NCI-H446 treated with DMSO at 0.1 percent for 48 hours (cell line): ENCODE data around the gene COL18A1.

ENCODE experiments used
- DNase-seq: peaks from one replicate; lab custom pipeline; 2025; lab: John Stamatoyannopoulos, UW

The COL18A1 gene

DNA sequence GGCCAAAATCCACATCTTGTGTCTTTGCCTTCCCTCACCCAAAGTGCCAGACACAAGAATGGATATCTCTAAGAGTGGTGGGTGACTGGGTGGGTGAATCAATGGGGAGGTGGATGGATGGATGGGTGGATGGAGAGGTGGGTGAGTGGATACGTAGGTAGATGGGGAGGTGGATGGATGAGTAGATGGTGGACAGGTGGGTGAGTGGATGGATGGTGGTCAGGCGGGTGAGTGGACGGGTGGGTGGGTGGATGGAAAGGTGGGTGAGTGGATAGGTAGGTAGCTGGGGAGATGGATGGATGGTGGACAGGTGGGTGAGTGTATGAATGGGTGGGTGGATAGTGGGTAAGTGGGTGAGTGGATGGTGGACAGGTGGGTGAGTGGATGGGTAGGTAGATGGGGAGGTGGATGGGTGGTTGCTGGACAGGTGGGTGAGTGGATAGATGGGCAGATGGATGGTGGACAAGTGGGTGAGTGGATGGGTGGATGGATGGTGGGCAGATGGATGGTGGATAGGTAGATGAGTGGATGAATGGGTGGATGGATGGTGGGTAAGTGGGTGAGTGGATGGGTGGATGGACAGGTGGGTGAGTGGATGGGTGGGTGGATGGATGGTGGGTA, 103.0 kb downstream of the COL18A1 start:
- no peak for DNase-seq

DNA sequence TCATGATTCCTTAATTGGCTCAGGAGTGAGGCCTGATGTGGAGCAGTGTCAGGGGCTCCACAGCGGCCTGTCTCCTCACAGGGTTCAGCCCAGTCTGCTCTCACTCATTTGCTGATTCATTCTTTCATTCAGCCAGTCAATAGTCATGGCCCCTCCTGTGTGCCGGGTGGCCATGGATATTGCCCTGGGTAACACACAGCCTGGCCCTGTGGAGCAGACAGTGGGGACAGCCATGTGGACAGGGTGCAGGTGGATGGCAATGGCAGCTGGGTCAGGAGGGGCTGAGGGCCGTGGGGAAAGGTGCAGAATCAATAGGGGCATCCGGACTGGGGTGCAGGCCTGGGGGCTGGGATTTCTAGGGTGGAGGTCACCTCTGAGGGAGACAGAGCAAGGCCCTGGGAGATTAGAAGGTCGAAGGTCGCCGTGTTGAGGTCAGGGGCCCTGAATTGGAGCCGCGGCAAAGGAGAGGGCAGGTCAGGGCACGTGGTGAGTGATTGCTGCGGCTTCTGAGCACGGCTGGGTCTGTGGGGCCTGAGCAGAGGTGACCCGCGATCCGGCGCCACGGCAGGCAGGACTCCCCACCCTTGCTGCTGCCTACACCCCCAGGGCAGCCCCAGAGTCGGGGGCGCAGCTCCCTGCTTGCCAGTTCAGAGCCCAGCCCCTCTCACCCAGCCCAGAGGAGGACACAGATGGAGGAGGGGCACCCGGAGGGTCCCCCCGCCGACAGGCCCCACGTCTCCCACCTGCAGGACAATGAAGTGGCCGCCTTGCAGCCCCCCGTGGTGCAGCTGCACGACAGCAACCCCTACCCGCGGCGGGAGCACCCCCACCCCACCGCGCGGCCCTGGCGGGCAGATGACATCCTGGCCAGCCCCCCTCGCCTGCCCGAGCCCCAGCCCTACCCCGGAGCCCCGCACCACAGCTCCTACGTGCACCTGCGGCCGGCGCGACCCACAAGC, 103.9 kb downstream of the COL18A1 start:
- no peak for DNase-seq

DNA sequence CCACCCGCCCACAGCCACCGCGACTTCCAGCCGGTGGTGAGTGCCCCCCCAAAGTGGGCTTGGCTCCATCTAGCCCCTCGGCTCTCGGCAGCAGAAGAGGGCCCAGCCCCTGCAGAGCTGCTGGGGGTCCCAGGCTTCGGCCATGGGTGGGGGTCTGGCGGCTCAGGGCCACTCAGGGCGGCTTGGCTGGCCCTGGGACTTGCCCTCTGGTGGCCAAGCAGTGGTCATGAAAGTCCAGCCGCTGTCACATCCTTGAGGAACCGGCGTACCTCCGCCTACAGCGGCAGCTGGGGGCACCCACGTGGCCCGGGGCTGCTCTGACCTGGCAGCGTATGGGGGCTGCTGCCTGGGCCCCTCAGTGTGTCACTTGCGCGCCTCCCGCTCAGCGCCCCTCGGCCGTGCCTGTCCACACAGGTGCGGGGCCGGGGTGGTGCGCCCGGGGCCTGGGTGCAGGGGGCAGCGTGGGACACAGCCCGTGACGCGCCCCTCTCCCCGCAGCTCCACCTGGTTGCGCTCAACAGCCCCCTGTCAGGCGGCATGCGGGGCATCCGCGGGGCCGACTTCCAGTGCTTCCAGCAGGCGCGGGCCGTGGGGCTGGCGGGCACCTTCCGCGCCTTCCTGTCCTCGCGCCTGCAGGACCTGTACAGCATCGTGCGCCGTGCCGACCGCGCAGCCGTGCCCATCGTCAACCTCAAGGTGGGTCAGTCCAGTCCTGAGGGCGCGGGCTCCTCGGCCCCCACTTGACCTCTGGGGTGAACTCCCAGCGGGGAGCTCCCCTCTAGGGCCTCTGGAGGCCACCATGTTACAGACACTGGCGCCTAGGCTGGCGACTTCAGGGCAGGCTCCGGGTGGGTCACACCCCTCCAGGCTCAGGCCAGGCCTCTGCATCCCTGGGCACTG, 104.9 kb downstream of the COL18A1 start:
- no peak for DNase-seq

DNA sequence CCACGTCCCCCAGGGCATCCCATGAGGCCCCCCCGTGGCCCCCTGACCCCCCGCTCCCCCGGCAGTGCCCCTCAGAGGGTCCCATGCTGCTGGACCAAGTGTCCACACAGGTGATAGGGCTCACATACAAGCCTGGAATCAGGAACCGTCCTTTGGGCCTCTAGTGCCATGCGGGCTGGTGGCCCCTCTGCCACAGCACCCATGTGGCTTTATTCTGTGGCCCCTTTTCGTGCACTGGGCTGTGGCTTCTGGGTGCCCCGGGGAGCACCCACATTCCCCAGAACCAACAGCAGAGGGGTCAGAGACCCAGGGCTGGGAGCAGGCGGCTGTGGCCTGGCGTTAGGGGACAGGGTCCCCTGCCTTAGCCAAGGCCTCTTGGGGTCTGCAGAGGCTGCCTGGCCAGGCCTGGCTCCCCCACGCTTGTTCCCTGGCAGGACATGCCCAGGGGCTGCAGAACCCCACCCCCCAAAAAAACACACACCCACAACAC, 105.5 kb downstream of the COL18A1 start:
- no peak for DNase-seq

DNA sequence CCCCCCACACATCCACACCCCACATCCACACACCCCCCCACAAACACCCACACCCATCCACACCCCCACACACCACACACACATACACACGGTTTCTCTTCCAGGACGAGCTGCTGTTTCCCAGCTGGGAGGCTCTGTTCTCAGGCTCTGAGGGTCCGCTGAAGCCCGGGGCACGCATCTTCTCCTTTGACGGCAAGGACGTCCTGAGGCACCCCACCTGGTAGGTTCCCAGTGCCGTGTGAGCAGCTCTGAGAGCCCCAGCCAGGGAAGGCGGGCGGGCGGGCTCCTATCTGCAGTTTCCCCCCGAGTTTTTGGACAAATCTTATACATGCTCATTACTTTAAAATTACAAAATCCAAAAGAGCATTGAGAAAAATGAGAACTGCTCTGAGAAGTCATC, 106.0 kb downstream of the COL18A1 start:
- DNase-seq, result no peak

DNA sequence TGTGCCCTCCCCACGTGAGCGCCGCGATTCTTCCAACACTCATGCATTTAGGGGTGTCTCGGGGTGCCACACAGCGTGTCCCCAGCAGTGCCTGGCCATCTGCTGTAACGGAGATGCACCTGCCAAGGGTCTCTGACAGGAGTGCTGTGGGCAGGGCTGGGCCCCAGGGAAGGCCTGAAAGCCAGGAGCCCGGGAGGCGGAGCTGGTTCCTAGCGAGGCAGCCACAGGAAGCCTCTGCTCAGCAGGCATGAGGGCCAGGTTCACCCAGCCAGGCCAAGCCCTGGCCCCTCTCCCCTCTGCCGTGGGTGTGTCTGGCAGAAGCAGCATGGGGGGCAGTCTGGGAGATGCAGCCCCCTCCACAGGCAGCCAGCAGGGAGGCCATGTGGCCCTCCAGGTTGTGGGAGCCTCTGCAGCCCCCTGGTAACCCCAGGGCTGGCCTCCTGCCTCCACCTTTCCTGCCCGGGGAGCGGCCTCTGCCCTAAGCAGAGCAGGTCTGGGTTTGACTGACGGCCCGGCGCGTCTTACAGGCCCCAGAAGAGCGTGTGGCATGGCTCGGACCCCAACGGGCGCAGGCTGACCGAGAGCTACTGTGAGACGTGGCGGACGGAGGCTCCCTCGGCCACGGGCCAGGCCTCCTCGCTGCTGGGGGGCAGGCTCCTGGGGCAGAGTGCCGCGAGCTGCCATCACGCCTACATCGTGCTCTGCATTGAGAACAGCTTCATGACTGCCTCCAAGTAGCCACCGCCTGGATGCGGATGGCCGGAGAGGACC, 106.9 kb downstream of the COL18A1 start:
- DNase-seq, result no peak

DNA sequence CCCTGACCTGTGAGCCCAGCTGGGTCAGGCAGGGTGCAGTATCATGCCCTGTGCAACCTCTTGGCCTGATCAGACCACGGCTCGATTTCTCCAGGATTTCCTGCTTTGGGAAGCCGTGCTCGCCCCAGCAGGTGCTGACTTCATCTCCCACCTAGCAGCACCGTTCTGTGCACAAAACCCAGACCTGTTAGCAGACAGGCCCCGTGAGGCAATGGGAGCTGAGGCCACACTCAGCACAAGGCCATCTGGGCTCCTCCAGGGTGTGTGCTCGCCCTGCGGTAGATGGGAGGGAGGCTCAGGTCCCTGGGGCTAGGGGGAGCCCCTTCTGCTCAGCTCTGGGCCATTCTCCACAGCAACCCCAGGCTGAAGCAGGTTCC, 107.6 kb downstream of the COL18A1 start:
- no peak for DNase-seq

DNA sequence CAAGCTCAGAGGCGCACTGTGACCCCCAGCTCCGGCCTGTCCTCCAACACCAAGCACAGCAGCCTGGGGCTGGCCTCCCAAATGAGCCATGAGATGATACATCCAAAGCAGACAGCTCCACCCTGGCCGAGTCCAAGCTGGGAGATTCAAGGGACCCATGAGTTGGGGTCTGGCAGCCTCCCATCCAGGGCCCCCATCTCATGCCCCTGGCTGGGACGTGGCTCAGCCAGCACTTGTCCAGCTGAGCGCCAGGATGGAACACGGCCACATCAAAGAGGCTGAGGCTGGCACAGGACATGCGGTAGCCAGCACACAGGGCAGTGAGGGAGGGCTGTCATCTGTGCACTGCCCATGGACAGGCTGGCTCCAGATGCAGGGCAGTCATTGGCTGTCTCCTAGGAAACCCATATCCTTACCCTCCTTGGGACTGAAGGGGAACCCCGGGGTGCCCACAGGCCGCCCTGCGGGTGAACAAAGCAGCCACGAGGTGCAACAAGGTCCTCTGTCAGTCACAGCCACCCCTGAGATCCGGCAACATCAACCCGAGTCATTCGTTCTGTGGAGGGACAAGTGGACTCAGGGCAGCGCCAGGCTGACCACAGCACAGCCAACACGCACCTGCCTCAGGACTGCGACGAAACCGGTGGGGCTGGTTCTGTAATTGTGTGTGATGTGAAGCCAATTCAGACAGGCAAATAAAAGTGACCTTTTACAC, 108.2 kb downstream of the COL18A1 start:
- no peak for DNase-seq

DNA sequence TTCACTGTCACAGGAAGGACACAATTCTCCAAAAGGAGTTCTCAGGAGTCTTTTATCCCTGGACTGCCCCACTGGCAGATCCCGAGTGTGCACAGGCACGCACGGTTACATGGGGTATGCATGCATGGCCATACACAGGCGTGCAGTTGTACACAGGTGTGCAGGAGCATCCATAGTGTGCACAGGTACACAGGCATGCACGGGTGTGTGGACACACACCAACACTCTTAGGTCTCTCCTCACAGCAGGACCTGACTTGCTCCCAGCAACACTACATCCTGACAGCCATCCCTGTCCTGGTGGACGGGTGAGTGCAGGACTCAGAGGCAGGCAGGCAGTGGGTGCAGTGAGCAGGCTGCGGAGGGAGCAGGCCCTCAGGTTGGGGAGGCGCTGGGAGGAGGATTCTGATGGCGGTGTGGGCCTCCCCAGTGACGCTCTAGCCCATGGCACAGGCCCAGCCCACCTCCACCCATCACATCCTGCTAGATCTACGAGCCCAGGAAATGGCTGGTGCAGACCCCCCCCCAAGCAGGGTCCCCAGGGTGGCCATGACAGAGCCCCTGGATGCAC, 108.9 kb downstream of the COL18A1 start:
- DNase-seq, result no peak

DNA sequence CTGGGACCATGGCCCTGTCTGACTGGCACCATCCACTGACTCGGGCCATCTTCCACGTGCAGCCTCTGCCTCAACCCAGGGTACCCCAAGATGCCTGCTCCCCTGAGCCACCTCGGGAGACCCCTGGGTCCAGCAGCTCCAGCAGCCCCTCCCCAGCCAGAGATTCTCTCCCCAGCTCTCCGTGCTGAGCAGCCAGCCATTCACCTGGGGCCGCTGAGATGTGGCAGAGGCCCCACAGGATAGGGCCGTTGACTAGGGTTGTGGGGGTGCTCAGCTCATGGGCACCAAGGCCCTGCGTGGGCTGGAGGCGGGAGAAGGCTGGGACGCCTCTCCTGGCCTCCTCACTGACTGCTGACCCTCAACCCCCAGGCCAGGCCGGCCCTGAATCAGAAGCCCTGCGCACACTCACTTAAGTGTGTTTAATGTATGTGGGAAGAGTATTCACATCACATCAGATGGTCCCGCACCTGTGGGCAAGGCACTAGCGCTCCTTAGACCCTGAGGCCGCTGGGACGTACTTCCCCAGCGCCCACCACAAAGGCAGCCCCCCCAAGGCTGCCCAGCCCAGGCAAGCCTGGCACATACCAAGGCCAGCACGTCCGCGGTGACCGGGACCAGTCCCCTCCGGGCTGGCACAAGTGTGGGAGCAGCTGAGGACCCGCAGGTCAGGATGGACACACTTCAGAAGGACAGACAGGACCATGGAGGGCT, 109.5 kb downstream of the COL18A1 start:
- no peak for DNase-seq

DNA sequence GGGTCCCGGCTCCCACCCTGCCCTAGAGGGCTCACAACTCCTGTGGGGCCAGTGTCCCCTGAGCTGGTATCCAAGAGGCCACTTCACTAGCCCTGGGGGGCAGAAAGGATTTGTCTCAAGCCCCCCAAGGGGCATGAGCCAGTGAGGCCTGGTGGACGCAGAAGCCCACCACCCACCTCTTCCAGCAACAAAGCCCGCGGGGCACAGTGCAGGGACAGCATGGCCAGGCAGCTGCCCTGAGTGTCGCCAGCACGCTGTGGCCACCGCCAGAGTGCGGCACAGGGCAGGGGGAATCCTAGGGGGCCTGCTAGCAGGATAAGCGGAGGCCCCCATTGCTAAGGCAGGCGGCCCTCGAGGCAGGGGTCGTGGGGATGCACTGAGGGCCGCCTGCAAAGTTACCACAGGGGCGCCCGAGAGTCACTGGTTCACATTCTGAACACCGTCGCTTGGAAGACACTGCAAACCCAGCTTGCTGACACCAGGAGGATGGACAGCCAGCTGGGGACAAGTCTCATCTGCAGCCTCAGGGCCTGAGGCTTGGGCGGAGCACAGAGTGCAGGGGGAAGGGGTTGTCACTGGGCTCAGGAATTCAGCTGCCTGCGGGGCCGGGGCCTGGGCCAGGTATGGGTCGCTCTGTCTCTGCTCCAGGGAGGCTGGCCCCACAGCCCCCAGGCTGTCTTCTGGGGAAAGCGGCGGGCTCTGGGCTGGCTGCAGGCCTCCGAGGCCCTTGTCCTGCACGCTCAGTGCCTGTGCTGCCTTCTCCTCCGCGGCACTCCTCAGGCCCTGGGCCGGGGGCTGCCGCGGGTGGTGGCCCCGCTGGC, 110.5 kb downstream of the COL18A1 start:
- no peak for DNase-seq

DNA sequence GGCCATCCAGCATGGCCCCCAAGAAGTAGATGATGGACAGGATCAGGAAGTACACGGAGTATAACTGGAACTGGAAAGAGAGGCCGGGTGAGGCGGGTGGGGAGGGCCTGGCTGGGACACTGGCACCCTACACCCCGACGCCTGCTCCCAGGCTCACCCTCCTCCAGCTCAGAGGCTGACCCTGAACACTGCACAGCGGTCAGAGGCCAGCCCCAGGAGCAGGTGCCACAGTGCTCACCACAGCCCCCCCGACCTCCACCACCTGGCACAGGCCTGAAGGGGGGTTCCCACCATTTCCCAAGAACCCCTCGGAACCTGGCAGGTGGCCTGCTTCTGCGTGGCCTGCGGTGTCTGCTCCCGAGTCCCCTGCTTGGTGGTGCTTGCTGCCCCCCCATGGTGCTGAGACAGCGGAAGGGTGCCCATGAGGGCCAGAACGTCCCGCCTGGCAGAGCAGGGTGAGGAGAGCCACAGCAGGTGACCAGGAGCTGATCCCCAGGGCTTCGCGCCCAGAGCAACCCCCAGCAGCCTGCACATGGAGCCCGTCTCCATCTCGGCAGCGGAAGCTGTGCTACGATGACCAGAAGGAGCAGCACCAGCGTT, 111.2 kb downstream of the COL18A1 start:
- no peak for DNase-seq

DNA sequence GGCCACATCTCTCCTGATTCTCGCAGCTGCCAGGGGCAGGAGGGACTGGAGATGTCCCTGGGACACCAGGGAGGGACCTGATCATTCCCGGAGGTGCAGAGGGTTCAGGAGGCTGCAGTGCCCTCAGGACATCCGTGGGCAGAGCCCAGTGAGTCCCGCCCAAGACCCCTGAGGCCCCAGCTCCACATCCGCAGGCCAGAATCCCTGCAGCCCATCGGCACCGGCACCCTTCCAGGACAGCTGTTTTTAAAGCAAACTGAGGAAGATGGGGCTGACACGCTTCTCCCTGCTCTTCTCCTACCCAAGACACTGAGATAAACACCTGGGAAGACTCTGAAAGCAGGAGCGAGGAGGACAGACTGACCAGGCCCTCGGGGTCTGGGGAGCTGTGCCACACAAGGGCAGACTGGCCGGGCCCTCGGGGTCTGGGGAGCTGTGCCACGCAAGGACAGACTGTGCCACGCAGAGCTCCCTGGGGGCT, 111.7 kb downstream of the COL18A1 start:
- DNase-seq, result no peak

DNA sequence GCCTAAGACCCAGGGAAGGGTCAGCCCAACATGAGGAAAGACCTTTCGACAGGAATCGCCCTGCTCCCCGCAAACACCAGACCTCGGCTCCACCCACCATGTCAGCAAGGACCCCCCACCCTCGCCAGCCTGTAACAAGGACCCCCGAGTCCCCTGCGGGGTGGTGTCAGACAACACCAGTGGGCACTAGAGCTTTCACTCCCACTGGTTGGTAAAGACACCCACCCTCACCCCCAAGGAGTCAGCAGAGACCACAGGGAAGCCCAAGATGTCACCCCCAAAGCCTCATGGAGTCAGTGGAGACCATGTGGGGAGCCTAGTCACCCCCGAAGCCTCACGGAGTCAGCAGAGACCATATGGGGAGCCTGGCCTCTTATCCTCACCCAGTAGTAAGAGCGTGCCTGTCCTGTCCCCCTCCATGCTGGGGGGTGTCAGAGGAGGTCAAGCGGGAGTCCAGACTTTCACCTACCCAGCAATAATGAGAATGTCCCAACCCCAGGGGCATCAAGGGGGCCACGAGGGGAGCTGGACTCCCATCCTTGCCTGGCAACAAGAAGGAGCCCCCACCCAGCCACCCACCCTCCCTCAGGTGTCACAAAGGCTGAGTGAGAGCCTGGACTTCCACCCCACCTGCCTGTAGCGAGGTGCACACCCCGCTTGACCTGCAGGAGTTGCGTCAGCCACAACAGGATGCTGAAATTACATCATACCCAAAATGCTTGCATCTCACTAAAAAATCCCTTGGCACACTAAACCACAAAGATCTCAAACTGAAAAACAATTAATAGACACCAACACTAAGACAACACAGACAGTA, 112.5 kb downstream of the COL18A1 start:
- DNase-seq, result no peak

DNA sequence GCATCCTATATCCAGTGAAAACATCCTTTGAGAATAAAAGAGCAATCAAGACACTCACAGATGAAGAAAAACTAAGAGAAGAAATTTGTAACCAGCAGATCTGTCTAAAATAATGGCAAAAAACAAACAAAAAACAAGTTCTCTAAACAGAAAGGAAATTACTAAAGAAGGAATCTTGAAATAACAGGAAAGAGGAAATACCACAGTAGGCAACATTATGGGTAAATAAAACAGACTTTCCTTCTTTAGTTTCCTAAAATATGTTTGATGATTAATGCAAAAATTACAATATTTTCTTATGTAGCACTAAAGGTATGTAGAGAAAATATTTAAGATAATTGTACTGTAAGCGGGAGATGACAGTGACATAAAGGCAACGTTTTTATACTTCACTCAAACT, 113.8 kb downstream of the COL18A1 start:
- DNase-seq, result no peak

DNA sequence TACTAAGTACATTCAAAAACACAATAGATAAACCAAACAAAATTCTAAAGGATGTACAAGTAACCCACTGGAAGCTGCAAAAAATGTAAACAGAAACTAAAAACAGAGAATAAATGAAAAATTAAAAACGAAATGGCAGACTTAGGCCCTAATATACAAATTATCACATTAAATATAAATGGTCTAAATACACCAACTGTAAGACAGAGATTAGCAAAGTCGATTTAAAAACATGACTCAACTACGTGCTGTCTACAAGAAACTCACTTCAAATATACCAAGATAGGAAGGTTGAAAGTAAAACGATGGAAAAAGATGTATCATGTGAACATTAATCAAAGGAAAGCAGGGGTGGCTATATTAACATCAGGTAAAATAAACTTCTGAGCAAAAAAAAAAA, 114.2 kb downstream of the COL18A1 start:
- no peak for DNase-seq

DNA sequence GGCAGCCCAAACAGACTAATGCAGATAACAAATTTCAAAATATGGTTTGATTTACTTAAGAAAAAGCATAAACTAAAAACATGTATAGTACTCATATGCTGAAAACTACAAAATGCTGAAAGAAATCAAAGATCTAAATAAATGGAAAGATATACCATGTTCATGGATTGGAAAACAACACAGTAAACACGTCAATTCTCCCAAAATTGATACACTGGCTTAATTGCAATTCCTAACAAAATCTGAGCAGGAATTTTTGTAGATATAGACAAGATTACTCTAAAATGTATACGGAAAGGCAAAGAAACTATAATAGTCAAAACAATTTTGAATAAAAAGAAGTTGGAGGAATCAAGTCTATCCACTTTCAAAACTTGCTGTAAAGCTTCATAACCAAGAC, 116.3 kb downstream of the COL18A1 start:
- no peak for DNase-seq

DNA sequence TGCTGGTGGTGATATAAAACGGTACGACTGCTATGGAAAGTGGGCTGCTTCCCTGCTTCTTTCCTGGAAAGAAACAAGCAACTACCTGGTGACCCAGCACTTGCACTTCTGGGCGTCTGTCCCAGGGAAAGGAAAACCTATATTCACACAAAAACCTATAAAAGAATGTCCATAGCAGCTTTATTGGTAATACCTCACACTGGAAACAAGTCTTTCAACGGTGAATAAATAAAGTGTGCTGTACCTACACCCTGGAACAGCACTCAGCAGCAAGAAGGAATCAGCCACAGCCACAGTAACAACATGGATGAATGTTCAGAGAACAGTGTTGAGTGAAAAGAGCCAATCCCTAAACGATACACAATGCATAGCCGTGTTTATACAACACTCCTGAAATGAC, 117.4 kb downstream of the COL18A1 start:
- DNase-seq, result no peak
